Endothelial cell of umbilical vein (primary cell): ENCODE measurements around the gene SMIM26.

ENCODE experiments used
- CTCF ChIP-seq, 2 donors: IDR thresholded peaks; 1 replicate in 1 of 2; 2 replicates in 1 of 2; pipeline ENCODE4 v1.5.1; 2011; ENCODE audit warnings: low read length in 2 of 2, mild to moderate bottlenecking in 2 of 2, moderate library complexity in 2 of 2, control low read depth in 1 of 2, inconsistent platforms in 1 of 2, low read depth in 1 of 2; ENCODE audit not compliant: insufficient read depth in 1 of 2; ENCODE audit errors: extremely low read depth in 1 of 2
- EZH2 ChIP-seq: IDR thresholded peaks from 2 replicates; pipeline ENCODE4 v1.6.1; 2012; ENCODE audit warnings: borderline replicate concordance, low read depth, mild to moderate bottlenecking, moderate library complexity, low read length, inconsistent platforms; ENCODE audit not compliant: severe bottlenecking
- GATA2 ChIP-seq: IDR thresholded peaks from 2 replicates; pipeline ENCODE4 v1.7.0; 2011; ENCODE audit warnings: low read depth, mild to moderate bottlenecking, moderate library complexity, mixed read lengths, low read length; ENCODE audit not compliant: insufficient read length, insufficient read depth
- POLR2AphosphoS5 ChIP-seq: IDR thresholded peaks from 2 replicates; pipeline ENCODE4 v1.6.1; 2012; ENCODE audit warnings: low read depth, mild to moderate bottlenecking, control low read depth, low read length, moderate library complexity; ENCODE audit not compliant: insufficient read depth
- TF ChIP-seq, protein P1 (sequence below): IDR thresholded peaks from 2 replicates; pipeline ENCODE4 v1.6.1; 2011; ENCODE audit not compliant: insufficient read depth, insufficient read length

GRCh38 chr20:18537651-18538050, 29.6 kb upstream of the SMIM26 start:
- no peak for TF ChIP-seq POLR2AphosphoS5
- TF ChIP-seq CTCF (IDR thresholded peaks at IDR 0.05; ENCODE audit: extremely low read depth in 1 of 2, insufficient read depth in 1 of 2, low read depth in 1 of 2, low read length in 2 of 2), result no peak
- no peak for TF ChIP-seq EZH2
- TF ChIP-seq GATA2, result no peak
- TF ChIP-seq, protein P1, sequence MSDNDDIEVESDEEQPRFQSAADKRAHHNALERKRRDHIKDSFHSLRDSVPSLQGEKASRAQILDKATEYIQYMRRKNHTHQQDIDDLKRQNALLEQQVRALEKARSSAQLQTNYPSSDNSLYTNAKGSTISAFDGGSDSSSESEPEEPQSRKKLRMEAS, result no peak
